BLaER1 treated with 17β-estradiol and CSF1 and Interleukin-3, amounts not matched to agents 10 nM and 100 nM (cell line): ENCODE results near the gene GNA12.

Experiments used
- H3K27ac ChIP-seq, 11 experiments: shearing (Covaris generic); formaldehyde crosslinking; 2 replicates each; pipeline ENCODE4 v1.8.1; 2022
- H3K27me3 ChIP-seq, 11 experiments: shearing (Covaris generic); formaldehyde crosslinking; 2 replicates each; pipeline ENCODE4 v1.8.1; 2022
- H3K36me3 ChIP-seq, 11 experiments: shearing (Covaris generic); formaldehyde crosslinking; 2 replicates each; pipeline ENCODE4 v1.8.1; 2022
- H3K4me1 ChIP-seq, 10 experiments: shearing (Covaris generic); formaldehyde crosslinking; 2 replicates each; pipeline ENCODE4 v1.8.1; 2022
- H3K4me2 ChIP-seq, 11 experiments: shearing (Covaris generic); formaldehyde crosslinking; 2 replicates each; pipeline ENCODE4 v1.8.1; 2022
- H3K4me3 ChIP-seq, 10 experiments: shearing (Covaris generic); formaldehyde crosslinking; 2 replicates each; pipeline ENCODE4 v1.8.1; 2022
- H3K9ac ChIP-seq, 11 experiments: shearing (Covaris generic); formaldehyde crosslinking; 2 replicates each; pipeline ENCODE4 v1.8.1; 2022
- H3K9me3 ChIP-seq, 11 experiments: shearing (Covaris generic); formaldehyde crosslinking; replicated peaks in 1 of 11; 2 replicates each; pipeline ENCODE4 v1.8.1; 2022
- H4K20me1 ChIP-seq, 11 experiments: shearing (Covaris generic); formaldehyde crosslinking; 2 replicates each; pipeline ENCODE4 v1.8.1; 2022
- Cebpa-rat ChIP-seq, 11 experiments: shearing (Covaris generic); IDR thresholded peaks; 2 replicates each; pipeline ENCODE4 v1.8.1; 2022

Gene GNA12

DNA sequence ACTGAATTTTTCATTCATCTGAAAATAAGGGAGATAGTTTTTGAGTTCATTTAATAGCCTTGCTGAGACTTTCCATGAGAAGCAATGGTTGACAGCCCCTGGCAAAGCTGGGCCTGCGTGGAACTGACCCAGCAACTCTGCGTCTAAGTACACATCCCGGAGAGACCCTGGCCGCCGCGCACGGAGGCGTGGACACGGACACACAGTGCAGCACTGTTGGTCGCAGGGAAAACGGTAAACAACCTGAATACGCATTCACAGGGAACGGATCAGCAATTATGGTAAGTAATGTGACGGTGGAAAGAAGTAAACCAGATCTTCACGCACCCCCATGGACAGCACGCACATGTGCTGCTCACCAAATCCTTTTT is 28.2 kb downstream of the GNA12 start:
- peaks cover 70 to 100% (median 95%) of the 10 kb centered on the region in 10 experiments for H3K4me1 ChIP-seq
- H3K4me3 ChIP-seq, result no peak overlapping the region
- no peaks in the 10 kb centered on the region for H3K27me3 ChIP-seq
- H3K4me2 ChIP-seq, result peak overlapping the region; percentile 82 to 98 (median 95); a peak in 20 of 22 replicates
- H3K36me3 ChIP-seq, result peaks cover 0 to 19% (median 0%) of the 10 kb centered on the region in 11 experiments; a peak in 3 of 22 replicates
- peaks cover 6 to 60% (median 25%) of the 10 kb centered on the region in 11 experiments; a peak in 13 of 22 replicates for H4K20me1 ChIP-seq
- H3K9me3 ChIP-seq, result no peaks in the 10 kb centered on the region
- peak overlapping the region in 4 of 11 experiments; percentile 81 to 83 (median 82); a peak in 2 of 22 replicates for H3K9ac ChIP-seq
- no peak for TF ChIP-seq Cebpa-rat (IDR thresholded peaks at IDR 0.05)
- H3K27ac ChIP-seq, result peak overlapping the region in 8 of 11 experiments; percentile 70 to 91 (median 83); a peak in 13 of 22 replicates

DNA sequence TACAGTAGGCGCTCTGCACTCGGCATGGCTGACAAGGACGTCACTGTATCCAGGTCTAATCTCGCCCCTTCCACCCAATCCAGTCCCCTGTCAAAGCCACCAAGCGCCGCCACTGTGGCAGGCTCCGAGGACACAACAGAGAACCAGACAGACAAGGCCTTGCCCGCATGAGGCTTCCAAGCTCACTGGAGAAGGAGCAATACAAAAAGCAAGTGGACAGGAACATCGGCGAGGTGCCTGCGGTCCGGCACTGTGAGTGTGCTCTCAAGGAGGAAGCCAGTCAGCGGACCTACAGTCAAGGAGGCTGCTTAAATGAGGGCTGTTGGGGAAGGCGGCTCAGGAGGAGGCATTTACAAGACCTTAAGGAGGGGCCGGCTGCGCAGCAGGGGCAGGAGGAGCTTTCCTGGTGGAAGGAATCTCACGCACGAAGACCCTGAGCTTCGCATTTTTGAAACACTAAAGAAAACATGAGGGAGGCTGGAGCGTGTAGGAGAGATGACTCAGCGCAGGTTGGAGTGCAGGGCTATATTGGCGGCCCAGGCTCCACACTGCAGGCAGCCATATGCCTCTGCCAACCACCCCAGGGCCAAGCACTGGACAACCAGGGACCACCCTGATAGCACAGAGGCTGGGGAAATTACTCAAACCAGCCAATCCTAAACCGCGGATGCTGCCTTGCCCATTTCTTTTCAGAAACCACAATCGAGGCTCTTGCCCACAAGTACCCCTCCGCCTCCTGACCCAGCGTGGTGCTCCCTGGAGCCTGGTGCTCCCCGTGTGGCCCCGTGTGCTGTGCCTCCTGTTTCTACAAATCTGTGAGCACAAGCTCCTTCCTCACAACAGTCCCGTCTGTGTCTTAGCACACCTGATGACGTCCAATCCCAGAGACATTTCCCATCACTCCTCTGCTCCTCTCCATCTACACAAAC is 28.9 kb downstream of the GNA12 start:
- Histone ChIP-seq H3K4me3 (peak overlapping the region in 3 of 10 experiments; percentile 52 to 58 (median 52); a peak in 5 of 20 replicates), H4K20me1 (peaks cover 6 to 59% (median 22%) of the 10 kb centered on the region in 11 experiments; a peak in 13 of 22 replicates), H3K27me3 (no peaks in the 10 kb centered on the region), H3K4me1 (peaks cover 70 to 100% (median 95%) of the 10 kb centered on the region in 10 experiments), H3K27ac (peak overlapping the region in 9 of 11 experiments; percentile 70 to 91 (median 82); a peak in 18 of 22 replicates), H3K36me3 (peaks cover 0 to 21% (median 0%) of the 10 kb centered on the region in 11 experiments; a peak in 3 of 22 replicates), H3K9ac (peak overlapping the region in 8 of 11 experiments; percentile 4 to 83 (median 78); a peak in 12 of 22 replicates), H3K9me3 (no peaks in the 10 kb centered on the region; a peak in 1 of 22 replicates), H3K4me2 (peak overlapping the region; percentile 82 to 98 (median 95))
- no peak; a peak in 1 of 22 replicates for TF ChIP-seq Cebpa-rat (IDR thresholded peaks at IDR 0.05)

DNA sequence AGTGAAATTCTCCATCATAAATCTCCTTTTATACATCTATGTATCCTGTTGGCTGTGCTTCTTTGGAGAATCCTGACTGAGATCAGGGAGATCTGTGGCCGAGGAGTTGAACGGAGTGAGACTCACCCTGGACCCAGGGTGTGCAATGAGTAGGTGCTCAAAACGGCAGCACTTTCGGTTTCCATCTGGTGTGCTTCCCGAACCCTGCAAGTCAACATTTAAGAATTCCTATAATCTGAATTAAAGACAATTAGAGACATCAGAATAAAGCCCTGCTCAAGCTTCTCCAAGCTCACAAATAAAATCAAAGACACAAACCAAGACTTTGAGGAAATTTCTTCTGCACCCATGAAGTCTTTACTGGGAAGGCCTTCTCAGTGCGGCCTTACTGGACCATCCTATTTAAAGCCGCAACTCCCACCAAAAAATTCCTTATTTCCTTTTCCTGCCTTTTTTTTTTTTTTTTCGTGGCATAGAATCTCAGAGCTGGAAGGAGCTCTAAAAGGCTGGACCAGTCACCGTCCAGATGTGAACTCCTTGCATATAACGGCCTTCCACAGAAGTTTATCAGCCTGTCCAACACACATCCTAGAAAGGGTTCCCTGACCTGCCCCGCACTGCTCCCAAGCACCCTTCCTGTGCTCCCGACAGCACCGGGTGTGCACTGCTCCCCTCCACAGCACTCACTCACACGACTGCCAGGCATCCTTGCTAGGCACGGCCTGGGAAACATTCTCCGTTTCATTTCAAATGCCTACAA is 29.7 kb downstream of the GNA12 start:
- no peaks in the 10 kb centered on the region for H3K27me3 ChIP-seq
- TF ChIP-seq Cebpa-rat (IDR thresholded peaks at IDR 0.05), result no peak
- H3K4me1 ChIP-seq, result peaks cover 70 to 100% (median 92%) of the 10 kb centered on the region in 10 experiments
- peak overlapping the region; percentile 33 to 58 (median 50) for H3K4me3 ChIP-seq
- H3K36me3 ChIP-seq, result peaks cover 0 to 25% (median 0%) of the 10 kb centered on the region in 11 experiments; a peak in 3 of 22 replicates
- H3K9ac ChIP-seq, result peak overlapping the region; percentile 55 to 83 (median 73); a peak in 21 of 22 replicates
- H3K27ac ChIP-seq, result peak overlapping the region; percentile 23 to 91 (median 80); a peak in 20 of 22 replicates
- peak overlapping the region; percentile 82 to 98 (median 95) for H3K4me2 ChIP-seq
- no peaks in the 10 kb centered on the region; a peak in 1 of 22 replicates for H3K9me3 ChIP-seq
- H4K20me1 ChIP-seq, result peaks cover 5 to 50% (median 18%) of the 10 kb centered on the region in 11 experiments; a peak in 13 of 22 replicates

DNA sequence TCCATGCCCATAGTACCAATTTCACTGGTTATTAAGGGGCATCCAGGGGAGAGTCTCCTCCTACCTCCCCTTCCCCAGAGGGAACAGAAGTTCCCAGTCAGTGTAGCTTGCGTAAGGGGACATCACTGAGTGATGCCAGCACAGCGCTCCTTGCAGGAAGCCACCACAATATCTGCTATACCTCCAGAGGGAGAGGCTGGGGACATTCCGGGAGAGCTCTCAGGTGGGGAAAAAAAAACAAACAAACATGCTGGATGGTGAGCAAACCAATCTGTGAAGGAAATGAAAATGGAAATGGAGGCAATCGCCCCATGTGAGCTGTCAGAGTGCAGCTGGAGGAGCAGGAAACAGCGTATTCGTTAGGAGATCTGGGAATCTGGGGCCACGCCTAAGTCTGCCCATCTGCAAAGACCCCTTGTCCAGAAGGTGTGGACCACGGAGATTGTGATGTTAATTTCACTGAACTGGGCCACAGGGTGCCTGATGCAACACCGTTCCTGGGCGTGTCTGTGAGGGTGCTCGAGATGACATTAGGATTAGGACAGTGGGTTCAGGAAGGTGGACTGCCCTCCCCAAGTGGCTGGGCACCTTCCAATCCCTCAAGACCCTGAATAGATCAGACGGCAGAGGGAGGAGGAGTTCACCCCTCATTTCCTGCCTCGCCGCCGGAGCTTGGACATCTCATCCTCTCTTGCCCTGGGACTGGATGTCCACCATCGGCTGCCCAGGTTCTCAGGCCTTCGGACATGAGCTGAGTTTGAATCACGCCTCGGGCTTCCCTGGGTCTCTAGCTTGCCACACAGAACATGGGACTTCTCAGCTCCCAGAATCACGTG is 30.5 kb downstream of the GNA12 start:
- H3K27me3 ChIP-seq, result no peaks in the 10 kb centered on the region
- TF ChIP-seq Cebpa-rat (IDR thresholded peaks at IDR 0.05), result 0 out of 22 replicates have a peak, but pooled peaks of 1 of the 11 experiments have one; percentile 6
- H3K9me3 ChIP-seq, result no peaks in the 10 kb centered on the region; a peak in 1 of 22 replicates
- peaks cover 70 to 100% (median 92%) of the 10 kb centered on the region in 10 experiments for H3K4me1 ChIP-seq
- H3K36me3 ChIP-seq, result peaks cover 0 to 25% (median 0%) of the 10 kb centered on the region in 11 experiments; a peak in 3 of 22 replicates
- H4K20me1 ChIP-seq, result peaks cover 0 to 48% (median 13%) of the 10 kb centered on the region in 11 experiments; a peak in 14 of 22 replicates
- H3K9ac ChIP-seq, result peak overlapping the region; percentile 55 to 83 (median 73); a peak in 21 of 22 replicates
- H3K4me2 ChIP-seq, result peak overlapping the region; percentile 82 to 98 (median 95)
- H3K4me3 ChIP-seq, result peak overlapping the region; percentile 33 to 58 (median 50)
- peak overlapping the region; percentile 23 to 91 (median 80); a peak in 20 of 22 replicates for H3K27ac ChIP-seq

DNA sequence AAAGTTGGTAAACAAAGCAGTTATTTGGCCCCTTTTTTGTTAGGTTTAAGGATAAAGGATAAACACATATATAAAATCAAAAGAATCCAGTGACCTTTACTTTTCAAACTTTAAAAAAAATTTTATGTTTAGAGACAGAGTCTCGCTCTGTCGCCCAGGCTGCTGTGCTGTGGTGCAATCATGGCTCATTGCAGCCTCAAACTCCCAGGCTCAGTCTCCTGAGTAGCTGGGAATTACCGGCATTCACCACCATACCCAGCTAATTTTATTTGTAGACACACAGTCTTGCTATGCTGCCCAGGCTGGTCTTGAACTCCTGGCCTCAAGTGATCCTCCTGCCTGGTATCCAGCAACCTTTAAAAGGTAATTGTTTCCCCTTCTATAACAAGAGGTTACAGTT is 31.3 kb downstream of the GNA12 start:
- Histone ChIP-seq H4K20me1 (peaks cover 0 to 48% (median 11%) of the 10 kb centered on the region in 11 experiments; a peak in 14 of 22 replicates), H3K36me3 (peaks cover 0 to 32% (median 0%) of the 10 kb centered on the region in 11 experiments; a peak in 3 of 22 replicates), H3K27ac (peak overlapping the region in 10 of 11 experiments; percentile 63 to 91 (median 81); a peak in 20 of 22 replicates), H3K9ac (peak overlapping the region in 9 of 11 experiments; percentile 65 to 83 (median 74); a peak in 18 of 22 replicates), H3K9me3 (no peaks in the 10 kb centered on the region; a peak in 1 of 22 replicates), H3K4me2 (peak overlapping the region; percentile 82 to 98 (median 95)), H3K4me3 (peak overlapping the region in 4 of 10 experiments; percentile 50 to 58 (median 52); a peak in 4 of 20 replicates), H3K4me1 (peaks cover 72 to 100% (median 92%) of the 10 kb centered on the region in 10 experiments), H3K27me3 (no peaks in the 10 kb centered on the region)
- TF ChIP-seq Cebpa-rat (IDR thresholded peaks at IDR 0.05), result peak in 4 of 11 experiments; percentile 19 to 77 (median 62); a peak in 8 of 22 replicates

DNA sequence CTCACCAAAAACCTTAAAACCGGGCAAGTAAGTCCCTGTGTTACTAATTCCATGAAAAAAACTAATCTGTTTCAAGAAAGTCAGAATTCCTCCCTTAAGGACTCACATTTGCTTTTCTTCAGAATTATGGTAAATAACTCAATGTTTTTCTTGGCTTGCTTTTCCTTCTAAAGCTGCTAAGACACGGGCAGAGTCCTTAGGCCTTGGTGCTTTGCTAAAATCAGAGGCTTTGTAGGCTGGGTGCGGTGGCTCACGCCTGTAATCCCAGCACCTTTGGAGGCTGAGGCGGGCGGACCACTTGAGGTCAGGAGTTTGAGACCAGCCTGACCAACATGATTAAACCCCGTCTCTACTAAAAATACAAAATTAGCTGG is 32.0 kb downstream of the GNA12 start:
- no peaks in the 10 kb centered on the region for H3K27me3 ChIP-seq
- H3K4me3 ChIP-seq, result peak overlapping the region; percentile 12 to 61 (median 48); a peak in 17 of 20 replicates
- no peaks in the 10 kb centered on the region; a peak in 1 of 22 replicates for H3K9me3 ChIP-seq
- H3K36me3 ChIP-seq, result peaks cover 0 to 30% (median 0%) of the 10 kb centered on the region in 11 experiments; a peak in 4 of 22 replicates
- peak overlapping the region; percentile 82 to 98 (median 95) for H3K4me2 ChIP-seq
- H3K27ac ChIP-seq, result peak overlapping the region; percentile 24 to 91 (median 80); a peak in 20 of 22 replicates
- H3K9ac ChIP-seq, result peak overlapping the region; percentile 27 to 83 (median 70); a peak in 21 of 22 replicates
- peaks cover 0 to 46% (median 6%) of the 10 kb centered on the region in 11 experiments; a peak in 14 of 22 replicates for H4K20me1 ChIP-seq
- H3K4me1 ChIP-seq, result peaks cover 77 to 99% (median 88%) of the 10 kb centered on the region in 10 experiments
- no peak for TF ChIP-seq Cebpa-rat (IDR thresholded peaks at IDR 0.05)

DNA sequence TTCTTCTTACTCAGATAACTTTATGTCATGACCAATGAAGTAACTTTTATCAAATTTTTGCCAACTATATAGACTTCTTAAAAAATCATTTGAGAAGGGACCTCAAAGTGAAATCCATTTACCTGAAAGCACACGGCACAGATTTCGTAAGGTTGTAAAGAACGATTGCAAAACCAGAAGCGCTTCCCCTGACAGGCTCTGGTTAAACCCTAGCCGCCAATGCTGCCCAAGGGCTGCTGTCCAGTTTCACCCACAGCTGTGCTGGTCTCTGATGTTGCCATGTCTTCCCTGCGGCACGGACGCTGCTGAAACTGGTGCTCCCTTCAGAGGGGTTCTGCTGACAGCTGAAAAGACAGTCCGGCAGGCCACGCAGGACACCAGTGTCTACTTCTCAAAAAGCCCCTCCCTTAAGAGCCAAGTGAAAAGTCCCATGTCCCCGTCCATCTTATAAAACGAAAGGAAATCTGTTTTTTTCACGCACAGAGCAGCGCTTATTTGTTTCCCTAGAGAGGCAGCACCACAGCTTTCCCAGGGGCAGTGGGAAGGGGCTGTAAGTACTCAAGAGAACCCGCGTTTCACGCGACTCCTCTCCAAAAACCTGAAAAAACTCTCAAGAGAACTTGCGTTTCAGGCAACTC is 32.5 kb downstream of the GNA12 start:
- H3K27ac ChIP-seq, result peak overlapping the region; percentile 24 to 91 (median 80); a peak in 20 of 22 replicates
- no peaks in the 10 kb centered on the region for H3K27me3 ChIP-seq
- peaks cover 0 to 25% (median 0%) of the 10 kb centered on the region in 11 experiments; a peak in 4 of 22 replicates for H3K36me3 ChIP-seq
- peak overlapping the region; percentile 12 to 61 (median 48); a peak in 19 of 20 replicates for H3K4me3 ChIP-seq
- H3K4me1 ChIP-seq, result peaks cover 77 to 97% (median 86%) of the 10 kb centered on the region in 10 experiments
- TF ChIP-seq Cebpa-rat (IDR thresholded peaks at IDR 0.05), result peak in 5 of 11 experiments; percentile 8 to 60 (median 36); a peak in 5 of 22 replicates
- no peaks in the 10 kb centered on the region; a peak in 1 of 22 replicates for H3K9me3 ChIP-seq
- H3K4me2 ChIP-seq, result peak overlapping the region; percentile 82 to 98 (median 95)
- peaks cover 0 to 41% (median 6%) of the 10 kb centered on the region in 11 experiments; a peak in 14 of 22 replicates for H4K20me1 ChIP-seq
- H3K9ac ChIP-seq, result peak overlapping the region; percentile 27 to 83 (median 70); a peak in 21 of 22 replicates
